NB4 (cell line): ENCODE data around the gene TAGLN2.

Experiments
- CTCF ChIP-seq: IDR thresholded peaks from one replicate; pipeline ENCODE4 v1.5.1; 2012; ENCODE audit warnings: low read depth, low read length
- MYC ChIP-seq: IDR thresholded peaks from 2 replicates; pipeline ENCODE4 v1.6.1; 2011; ENCODE audit warnings: low read depth, low read length
- POLR2A ChIP-seq: IDR thresholded peaks from 2 replicates; pipeline ENCODE4 v1.6.1; 2011; ENCODE audit warnings: mild to moderate bottlenecking; ENCODE audit not compliant: insufficient read length; ENCODE audit errors: extremely low read depth
- TF ChIP-seq, protein P1 (sequence below): IDR thresholded peaks from 2 replicates; pipeline ENCODE4 v1.6.1; 2011; ENCODE audit warnings: low read depth, low read length

GRCh38 chr1:159913451-159914192, 11.7 kb downstream of the TAGLN2 start:
- no peak for TF ChIP-seq CTCF
- TF ChIP-seq, protein P1, sequence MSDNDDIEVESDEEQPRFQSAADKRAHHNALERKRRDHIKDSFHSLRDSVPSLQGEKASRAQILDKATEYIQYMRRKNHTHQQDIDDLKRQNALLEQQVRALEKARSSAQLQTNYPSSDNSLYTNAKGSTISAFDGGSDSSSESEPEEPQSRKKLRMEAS, result no peak
- TF ChIP-seq POLR2A, result no peak
- TF ChIP-seq MYC, result no peak
